ENCODE measurements around the gene TBX5. TPM values are rescaled to one million over a fixed set of nuclear protein-coding genes. Genes with fewer than 3 reads are reported as not detected.

TBX5 gene
- total RNA-seq, 1 donor from 2014 or later = not detected

DNA sequence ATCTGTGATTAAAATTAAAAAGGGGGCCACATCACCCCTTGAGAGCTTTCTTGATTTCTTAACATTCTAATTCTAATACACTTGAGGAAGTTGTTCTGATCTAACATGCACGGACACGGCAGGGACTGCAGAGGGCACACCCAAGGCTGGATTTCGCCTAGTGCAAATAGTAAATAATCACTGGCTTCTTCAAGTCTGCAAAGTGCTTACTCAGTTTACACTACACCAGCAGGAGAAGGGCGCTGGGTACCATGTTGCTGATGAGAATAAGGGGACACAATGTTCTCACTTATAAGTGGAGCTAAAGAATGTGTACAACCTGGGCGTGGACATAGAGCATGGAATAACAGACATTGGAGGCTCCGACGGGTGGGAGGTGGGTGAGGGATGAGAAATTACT, 34.2 kb downstream of the TBX5 start:
- no peak overlapping the region for H3K4me3 ChIP-seq (ENCODE audit: low read depth, low read length)
- TF ChIP-seq, protein P1, sequence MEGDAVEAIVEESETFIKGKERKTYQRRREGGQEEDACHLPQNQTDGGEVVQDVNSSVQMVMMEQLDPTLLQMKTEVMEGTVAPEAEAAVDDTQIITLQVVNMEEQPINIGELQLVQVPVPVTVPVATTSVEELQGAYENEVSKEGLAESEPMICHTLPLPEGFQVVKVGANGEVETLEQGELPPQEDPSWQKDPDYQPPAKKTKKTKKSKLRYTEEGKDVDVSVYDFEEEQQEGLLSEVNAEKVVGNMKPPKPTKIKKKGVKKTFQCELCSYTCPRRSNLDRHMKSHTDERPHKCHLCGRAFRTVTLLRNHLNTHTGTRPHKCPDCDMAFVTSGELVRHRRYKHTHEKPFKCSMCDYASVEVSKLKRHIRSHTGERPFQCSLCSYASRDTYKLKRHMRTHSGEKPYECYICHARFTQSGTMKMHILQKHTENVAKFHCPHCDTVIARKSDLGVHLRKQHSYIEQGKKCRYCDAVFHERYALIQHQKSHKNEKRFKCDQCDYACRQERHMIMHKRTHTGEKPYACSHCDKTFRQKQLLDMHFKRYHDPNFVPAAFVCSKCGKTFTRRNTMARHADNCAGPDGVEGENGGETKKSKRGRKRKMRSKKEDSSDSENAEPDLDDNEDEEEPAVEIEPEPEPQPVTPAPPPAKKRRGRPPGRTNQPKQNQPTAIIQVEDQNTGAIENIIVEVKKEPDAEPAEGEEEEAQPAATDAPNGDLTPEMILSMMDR (conservative IDR thresholded peaks at IDR 0.05; ENCODE audit: low read depth, low read length) = no peak

DNA sequence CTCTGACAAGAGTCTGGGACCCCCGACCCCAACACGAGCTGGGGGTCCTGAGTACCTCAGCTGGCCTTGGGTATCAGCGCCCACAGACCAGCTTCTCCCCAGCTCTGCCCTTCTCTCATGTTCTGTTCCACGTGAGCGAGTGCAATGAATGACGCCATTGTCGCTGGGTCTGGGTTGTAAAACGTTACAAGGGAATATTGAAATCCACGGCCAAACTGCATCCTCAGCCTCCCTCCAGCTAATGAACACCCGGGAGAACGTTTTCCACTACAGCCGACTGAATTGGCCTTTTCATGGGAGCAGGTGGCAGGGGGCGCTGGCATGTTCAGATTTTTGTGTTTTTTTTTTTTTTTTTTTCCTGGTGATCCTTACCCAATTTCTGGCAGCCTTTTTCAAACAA, 34.7 kb downstream of the TBX5 start:
- no peak for DNase-seq (ENCODE audit: low read depth)
- TF ChIP-seq, protein P1 (conservative IDR thresholded peaks at IDR 0.05; ENCODE audit: low read depth, low read length) = no peak

More for the DNA sequence above, 34.2 kb downstream of the TBX5 start:
- DNase-seq (ENCODE audit: low read depth) = no peak

DNA sequence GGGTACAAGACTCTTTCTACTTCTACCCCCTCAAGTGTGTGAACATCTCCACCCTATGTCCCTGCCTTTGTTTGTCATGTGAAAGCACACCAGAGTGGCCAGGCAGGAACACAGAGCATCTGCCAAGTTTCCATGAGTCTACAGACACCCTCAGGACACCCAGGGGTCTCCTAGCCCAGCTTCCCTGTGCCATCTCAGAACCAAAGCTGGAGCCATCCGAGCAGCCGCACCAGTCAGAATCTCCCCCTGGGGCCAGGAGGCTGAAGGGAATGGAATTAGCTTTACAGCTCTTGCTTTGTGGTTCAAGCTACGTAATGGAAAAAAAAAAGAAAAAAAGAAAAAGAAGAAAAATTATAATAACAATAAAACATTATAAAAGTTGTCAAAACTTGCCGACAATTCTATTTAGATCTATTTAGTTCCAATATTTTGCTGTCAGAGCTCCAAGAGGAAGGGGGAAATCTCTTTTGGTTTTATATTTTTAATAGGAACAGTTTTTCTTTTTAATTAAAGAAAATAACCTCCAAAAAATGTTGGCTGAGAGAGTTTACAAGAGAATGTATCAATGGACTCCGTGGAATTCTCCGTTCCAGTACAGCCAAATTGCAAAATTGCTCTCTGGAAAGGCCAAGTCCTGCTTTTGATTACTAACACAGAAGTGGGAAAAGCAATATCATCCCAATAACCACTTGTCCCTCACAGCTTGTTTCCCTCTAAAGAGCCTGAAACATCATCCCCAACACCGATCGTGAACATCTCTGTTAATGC, 37.1 kb downstream of the TBX5 start:
- no peak overlapping the region for H3K4me3 ChIP-seq (ENCODE audit: low read depth, low read length)
- DNase-seq (ENCODE audit: low read depth) = no peak
- TF ChIP-seq, protein P1 (conservative IDR thresholded peaks at IDR 0.05; ENCODE audit: low read depth, low read length) = no peak

More for the DNA sequence above, 34.7 kb downstream of the TBX5 start:
- H3K4me3 ChIP-seq (ENCODE audit: low read depth, low read length) = no peak overlapping the region

DNA sequence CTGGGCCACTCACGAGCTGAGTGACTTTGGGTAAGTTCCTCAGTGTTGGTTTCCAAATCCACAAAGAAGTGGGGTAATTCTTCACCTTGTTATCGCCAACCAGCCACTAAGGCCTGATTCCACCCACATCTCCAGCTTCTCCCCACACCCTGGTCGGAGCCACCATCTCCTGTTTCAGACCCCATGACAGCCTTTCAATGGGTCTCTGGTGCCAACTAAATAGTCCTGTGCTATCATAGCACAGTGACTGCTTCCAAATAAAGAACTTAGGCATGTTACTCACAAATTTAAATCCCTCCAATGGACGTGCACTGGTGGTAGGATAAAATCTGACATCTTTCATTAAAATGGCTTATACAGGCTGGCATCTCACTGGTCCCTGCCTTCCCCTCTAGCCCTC, 44.0 kb downstream of the TBX5 start:
- no peak for DNase-seq (ENCODE audit: low read depth)
- TF ChIP-seq, protein P1 (conservative IDR thresholded peaks at IDR 0.05; ENCODE audit: low read depth, low read length) = no peak
- no peak overlapping the region for H3K4me3 ChIP-seq (ENCODE audit: low read depth, low read length)

DNA sequence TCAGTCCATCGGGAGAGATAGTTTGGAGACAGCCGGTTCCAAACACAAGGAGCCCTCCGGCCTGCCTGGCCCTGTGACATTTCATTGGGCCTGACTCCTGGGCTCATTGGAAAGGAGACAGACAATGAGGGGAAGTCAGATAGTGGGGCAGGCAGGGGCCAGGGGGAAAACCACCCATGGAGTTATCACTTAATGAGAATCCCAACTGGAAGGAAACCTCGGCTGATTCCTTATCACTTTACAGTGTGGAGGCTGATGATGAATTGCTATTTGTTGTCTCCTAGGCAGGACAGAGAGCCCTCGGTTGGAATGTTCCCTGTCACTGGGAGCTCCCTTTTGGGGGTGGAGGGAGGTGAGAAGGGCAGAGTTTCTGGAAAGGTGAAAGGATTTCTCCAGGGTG, 44.4 kb downstream of the TBX5 start:
- no peak for DNase-seq (ENCODE audit: low read depth)
- no peak overlapping the region for H3K4me3 ChIP-seq (ENCODE audit: low read depth, low read length)
- TF ChIP-seq, protein P1 (conservative IDR thresholded peaks at IDR 0.05; ENCODE audit: low read depth, low read length) = no peak

DNA sequence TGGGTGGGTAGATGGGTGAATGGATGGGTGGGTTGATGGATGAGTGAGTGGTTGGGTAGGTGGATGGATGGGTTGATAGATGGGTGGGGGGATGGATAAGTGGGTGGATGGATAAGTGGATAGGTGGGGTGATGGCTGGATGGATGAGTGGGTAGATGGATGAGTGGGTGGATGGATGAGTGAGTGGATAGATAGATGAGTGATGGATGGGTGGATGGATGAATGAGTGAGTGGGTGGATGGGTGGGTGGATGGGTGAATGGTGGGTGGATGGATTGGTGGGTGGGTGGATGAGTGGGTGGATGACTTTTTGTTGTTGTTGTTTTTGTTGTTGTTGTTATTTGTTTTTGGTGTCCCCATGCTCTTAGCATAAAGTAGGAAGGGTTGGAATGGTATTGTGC, 45.5 kb downstream of the TBX5 start:
- no peak for DNase-seq (ENCODE audit: low read depth)
- TF ChIP-seq, protein P1 (conservative IDR thresholded peaks at IDR 0.05; ENCODE audit: low read depth, low read length) = no peak
- H3K4me3 ChIP-seq (ENCODE audit: low read depth, low read length) = no peak overlapping the region
